ENCODE data around the gene YJEFN3.

- no peak for TF ChIP-seq POLR2AphosphoS5 (IDR thresholded peaks at IDR 0.05; ENCODE audit: borderline replicate concordance, low read depth, low read length)
- no peak for TF ChIP-seq EZH2 (IDR thresholded peaks at IDR 0.05)
These were observed 37.2 kb upstream of the YJEFN3 start for GRCh38 chr19:19491321-19492025.
